GM18867 (cell line): ENCODE measurements around the gene IFNB1.

Source experiments
- ATAC-seq: cut with Tn5 transposase; IDR thresholded peaks from one replicate; pipeline ENCODE4 v1.9.1; 2021; ENCODE audit warnings: mild to moderate bottlenecking, moderate library complexity; ENCODE audit not compliant: unreplicated experiment

The IFNB1 gene

DNA sequence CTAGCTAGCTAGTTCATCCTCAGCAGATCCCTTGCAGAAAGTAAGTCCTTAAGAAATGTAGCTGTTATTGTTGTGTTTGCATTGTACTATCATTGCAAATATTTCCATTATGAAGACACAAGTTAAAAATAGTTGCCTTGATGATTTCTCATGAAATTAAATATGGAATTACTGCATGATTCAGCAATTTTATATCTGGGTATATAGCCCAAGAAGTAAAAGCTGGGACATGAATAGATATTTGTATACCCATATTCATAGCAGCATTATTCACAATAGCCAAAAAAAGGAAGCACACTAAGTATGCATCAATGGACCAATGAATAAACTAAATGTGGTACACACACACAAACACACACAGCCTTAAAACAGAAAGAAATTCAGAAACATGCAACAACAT is 6.8 kb downstream of the IFNB1 start:
- no peak for ATAC-seq

DNA sequence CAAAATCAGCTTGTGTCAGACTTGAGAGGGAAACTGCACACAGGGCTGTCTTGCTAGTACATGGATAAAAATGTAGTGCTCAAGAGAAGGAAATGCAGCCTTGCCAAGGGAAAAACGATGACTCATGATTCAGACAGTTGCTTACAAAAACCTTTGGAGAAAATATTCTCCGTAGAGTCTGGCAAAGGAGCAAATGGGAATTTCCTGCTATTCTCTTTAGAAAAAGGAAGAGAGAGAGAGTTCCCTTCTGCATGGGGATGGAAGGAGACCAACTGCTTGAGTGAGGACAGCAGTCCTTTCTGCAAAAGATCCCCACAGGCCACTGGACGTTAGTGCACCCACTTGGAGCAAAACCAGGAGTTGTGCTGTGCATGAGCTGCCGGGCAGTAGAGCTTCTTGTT is 7.6 kb downstream of the IFNB1 start:
- ATAC-seq, result no peak

DNA sequence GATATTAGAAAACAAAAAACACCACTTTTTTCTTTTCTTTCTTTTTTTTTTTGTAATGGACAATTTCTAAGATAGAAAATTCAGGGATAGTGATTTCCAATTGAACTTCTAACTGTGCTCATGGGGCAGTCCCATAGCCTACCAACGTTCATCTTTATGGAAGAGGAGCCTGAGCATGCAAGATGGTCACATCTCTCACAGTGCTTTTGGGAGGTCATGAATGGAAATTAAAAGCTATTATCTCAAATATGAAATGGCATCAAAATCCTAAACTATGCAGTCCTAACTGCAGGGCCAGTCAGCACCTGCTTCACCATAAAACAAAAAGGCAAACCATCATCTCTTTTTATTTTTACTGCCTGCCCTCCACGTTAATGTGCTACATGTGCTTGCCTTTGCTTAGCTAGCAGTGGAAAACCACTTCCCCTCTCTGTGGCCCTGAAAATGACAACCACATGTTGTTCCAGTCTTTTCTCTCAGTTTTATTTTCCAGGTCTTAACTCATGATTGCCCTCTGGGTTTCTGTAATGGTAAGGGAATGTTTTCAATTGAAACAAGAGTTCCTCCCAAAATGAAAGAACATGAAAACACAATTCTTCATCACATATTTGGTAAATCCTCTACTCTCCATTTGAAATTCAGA is 16.7 kb downstream of the IFNB1 start:
- peak; percentile 58 for ATAC-seq

DNA sequence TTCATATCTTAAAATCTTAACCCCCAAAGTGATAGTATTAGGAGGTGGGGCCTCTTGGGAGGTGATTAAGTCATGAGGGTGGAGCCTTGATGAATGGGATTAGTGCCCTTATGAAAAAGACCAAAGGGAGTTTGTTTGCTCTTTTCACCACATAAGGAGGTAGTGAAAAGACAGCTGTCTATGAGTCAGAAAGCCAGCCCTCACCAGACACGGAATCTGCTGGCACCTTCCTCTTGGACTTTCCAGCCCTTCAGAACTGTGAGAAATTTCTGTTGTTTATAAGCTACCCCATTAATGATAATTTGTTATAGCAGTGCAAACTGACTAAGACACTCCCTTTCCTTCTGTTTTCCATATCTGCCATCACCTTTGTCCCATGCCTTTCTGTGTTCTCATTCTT is 20.8 kb downstream of the IFNB1 start:
- ATAC-seq, result no peak

DNA sequence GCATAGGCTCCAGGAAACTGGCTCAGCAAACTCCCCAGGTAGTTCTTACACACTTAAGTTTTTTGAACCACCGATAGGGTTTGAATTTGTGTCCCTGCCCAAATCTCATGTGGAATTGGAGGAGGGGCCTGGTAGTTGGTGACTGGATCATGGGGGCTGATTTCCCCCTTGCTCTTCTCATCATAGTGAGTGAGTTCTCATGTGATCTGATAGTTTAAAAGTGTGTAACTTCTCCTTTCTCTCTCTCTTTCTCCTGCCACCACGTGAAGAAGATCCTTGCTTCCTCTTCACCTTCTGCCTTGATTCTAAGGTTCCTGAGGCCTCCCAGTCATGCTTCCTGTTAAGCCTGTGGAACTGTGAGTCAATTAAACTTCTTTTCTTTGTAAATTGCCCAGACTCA is 23.9 kb downstream of the IFNB1 start:
- ATAC-seq, result no peak

DNA sequence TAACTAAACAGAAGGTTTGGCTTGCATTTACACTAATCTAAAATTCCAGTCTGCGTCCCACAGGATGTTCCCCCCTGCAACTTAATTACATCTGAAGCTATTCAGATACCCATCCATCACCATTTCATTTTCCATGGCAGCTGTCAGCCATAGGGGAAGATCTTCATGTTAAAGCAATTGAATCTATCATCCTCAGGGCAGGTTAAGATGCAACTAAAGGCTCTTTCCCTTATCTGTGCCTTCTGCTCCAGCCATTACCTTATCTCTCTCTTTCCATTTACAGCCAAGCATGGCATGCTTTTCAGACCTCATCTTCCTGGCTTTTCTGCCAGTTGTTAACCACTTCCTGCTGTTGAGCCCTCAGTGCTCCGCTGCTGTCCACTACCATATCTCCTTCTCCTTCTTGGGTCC is 30.5 kb downstream of the IFNB1 start:
- no peak for ATAC-seq

DNA sequence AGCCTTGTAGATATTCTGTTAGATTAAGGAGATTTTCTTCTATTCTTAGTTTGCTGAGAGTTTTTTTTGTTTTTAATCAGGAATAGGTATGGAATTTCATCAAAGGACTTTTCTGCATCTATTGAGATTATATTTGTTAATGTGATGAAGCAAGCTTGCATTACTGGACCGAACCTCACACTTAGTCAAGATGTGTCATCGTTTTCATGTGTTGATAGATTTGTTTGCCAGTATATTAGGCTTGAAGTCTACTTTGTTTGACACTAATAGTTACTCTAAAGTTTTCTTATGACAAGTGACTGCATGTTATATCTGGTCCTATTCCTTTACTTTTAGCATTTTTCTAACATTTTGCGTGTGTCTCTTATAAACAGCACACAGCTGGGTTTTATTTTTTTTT is 33.9 kb downstream of the IFNB1 start:
- ATAC-seq, result no peak

DNA sequence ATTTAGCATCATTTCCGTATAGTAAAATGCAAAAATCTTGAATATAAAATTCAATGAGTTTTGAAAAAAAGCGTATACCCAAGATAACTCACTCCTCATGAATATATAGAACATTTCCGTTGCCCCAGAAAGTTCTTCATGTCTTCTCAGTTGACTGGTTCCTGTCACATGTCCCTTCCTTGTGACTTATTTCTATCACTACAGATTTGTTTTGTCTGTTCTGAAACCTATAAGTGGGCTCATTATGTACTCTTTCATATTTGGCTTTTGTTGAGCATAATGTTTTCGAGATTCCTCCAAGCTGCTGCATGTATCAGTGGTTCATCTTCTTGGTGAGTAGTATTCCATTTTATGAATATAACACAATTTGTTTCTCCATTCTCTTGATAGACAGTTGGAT is 35.3 kb downstream of the IFNB1 start:
- ATAC-seq, result no peak

DNA sequence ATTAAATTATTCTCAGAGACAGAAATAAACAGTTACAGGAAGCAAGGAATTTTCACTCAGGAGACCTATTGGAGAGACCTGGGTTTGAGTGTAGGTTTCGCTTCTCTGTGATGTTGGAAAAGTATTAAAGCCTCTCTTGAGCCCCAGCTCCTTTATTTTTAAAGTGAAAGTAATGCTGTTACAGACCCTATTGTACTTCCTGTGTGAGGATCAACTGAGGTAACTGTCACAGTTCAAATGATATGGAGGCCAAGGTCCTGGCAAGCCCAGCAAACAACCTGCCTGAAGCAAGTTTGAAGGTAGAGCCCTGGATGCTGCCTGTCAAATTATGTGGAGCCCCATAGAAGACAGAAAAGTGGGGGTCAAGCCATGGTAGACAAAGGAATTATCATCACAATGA is 38.4 kb downstream of the IFNB1 start:
- no peak for ATAC-seq

DNA sequence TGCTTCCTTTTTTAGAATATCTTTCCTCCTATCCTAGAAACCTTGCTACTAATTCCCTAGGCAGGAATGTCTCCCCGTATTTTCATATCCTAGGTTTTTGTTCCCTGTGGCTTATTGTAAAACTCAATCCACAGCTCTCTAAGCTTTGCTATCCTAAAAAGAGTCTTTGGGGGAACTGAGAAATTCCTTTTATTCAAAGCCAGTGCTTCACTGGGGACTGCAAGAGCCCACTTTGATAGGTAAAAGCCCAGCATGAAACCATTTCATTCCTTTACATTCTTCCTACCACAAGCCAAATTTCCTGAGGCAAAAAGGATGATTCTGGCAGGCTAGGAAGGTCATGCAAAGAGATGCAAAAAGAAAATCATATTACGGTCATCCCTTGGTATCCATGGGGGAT is 40.5 kb downstream of the IFNB1 start:
- no peak for ATAC-seq

DNA sequence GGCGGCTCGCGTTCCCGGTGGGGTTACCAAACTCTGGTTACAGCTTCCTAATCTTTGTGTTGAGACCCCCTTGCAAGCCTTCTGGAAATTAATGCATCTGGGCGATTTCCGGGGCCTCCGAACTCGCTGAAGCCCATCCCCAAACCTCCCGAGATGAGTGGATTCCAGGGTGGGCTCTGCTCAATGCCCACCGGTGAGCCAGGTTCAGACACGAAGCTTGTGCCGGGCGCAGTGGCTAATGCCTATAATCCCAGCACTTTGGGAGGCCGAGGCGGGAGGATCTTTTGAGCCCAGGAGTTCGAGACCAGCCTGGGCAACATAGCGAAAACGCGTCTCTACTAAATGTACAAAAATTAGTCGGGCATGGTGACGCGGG is 45.9 kb downstream of the IFNB1 start:
- ATAC-seq, result no peak

DNA sequence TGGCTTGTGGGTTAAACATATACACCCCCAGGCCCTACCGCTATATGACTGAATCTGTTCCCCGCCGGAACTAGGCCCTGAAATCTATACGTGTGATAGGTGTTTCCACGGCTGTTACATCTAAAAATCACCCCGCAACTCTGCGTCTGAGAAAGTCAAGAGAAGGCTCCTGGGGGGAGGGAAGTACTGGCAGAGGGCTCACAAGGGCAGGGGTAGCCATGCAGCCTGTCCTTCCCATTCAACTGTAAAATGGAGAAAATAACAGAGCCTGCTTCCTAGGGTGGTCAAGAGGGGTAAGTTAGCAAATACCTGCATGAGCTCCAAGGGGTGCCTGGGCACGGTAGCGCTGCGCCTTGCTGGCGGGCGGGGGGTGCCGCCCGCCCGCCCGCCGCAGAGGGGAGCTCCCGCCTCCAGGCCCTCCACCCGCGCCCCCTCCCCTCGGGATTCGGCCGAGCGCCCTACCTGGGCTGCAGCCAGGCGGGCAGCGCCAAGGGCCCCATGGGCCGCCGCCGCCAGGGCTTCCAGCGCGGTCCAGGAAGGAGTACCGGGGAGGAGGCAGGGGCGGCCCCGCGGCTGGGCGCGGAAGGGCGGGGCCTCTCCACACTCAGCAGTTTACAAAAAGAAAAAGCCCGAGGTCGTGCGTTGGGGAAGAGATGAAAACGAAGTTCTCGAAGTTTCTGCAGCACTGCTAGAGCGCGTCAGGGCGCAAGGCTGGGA is 46.5 kb downstream of the IFNB1 start, which contains the start of gene HACD4:
Gene HACD4 (minus strand): TSS at position 550 of the 717 bp plus-strand sequence. CDS start 50 bp downstream, at position 500.
- ATAC-seq, result peak; percentile 81

DNA sequence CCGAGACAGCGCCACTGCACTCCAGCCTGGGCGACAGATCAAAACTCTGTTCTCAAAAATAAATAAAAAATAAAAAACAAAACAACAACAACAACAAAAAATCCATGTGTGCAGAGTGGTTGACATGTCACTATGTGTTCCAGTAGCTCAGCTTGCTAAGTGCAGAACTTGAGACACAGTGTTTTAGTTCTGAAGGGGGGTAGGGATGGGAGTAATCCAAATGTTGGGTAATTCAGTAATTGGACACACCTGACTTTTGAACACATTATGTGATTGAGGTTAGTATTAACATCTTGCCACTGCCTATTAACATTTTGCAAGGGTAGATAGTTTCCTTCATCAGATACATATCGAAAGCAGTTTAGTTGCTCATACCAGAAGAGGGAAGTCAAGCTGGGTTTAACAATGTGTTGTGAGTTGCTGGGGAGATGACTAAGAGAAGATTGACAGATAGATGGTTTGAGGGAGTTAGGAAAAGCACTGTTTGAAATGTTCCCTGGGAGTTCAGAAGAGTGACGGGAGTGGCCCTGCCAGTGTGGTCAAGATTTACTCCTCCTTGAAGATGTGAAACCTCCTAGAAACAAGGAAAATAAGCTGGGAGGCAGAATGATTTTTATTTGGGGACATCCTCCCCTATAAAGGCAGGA is 47.2 kb downstream of the IFNB1 start:
- peak; percentile 77 for ATAC-seq

DNA sequence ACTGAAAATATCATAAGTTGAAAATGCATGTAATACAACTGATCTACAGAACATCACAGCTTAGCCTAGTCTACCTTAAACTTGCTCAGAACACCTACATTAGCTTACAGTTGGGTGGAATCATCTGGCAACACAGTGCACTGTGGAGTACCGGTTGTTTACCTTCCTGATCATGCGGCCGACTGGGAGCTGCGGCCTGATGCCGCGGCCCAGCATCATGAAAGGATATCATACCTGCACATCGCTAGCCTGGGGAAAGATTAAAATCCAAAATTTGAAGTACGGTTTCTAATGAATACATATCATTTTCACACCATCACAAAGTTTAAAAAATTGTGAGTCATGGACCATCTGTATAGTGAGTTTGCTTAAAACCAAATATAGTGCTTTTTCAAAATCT is 48.1 kb downstream of the IFNB1 start:
- ATAC-seq, result no peak

DNA sequence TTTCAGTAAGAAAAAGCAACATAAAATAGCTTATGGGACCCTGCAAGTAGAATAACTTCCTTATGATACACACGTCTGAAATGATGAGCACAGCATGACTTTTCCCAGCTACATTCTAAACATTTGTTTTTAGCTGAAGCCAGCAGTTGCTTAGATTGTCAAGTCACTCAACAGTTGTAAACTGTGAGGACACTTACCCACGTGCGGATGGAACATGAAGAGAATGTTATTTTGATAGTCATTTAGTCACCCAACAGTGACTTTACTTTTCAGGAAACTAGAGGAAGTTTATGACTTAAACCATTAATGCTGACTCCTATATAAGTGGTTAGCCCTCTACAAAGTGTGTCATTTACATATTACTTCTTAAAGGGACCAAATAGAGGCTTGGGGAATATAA is 49.3 kb downstream of the IFNB1 start:
- no peak for ATAC-seq

DNA sequence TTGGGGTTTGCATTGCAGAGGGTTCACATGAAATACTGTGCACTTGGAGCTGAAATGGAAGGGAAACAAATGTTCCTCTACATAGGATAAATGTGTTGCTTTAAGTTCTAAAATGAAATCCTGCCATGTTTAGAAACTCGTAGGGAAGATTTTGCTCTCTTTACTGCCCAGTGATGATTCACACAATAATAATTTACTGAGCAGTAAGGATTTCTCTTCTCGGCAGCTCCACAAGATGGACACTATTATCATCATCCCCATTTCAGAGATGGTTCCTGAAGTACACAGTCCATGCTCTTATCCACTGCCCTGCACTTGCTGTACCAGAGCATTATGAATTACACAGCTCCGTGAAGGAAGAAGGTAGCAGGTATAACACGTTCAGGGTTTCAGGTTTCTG is 50.4 kb downstream of the IFNB1 start:
- ATAC-seq, result no peak
